HG03432 (cell line): ENCODE measurements around the gene ALDH6A1.
A peak's percentile ranks its signal among the peaks of the same experiment; 100 is the strongest.
"Not testable (repeated sequence)": the region's sequence is repeated elsewhere in the genome, so short reads cannot be mapped to it uniquely, and the experiment has no call there.

Experiments used
- ATAC-seq: cut with Tn5 transposase; IDR thresholded peaks from one replicate; pipeline ENCODE4 v1.9.1; 2021; ENCODE audit warnings: mild to moderate bottlenecking, moderate library complexity; ENCODE audit not compliant: unreplicated experiment

ALDH6A1 gene

GRCh38 chr14:74084277-74085046 is at the start of gene ALDH6A1, which contains the start of gene LIN52:
TSS of gene ALDH6A1 (minus strand) at chr14:74084453. CDS start at chr14:74084394, 59 bp downstream.
TSS of gene LIN52 (plus strand) at chr14:74084956. CDS start at chr14:74084975, 19 bp downstream.
- peak; percentile 90 for ATAC-seq

DNA sequence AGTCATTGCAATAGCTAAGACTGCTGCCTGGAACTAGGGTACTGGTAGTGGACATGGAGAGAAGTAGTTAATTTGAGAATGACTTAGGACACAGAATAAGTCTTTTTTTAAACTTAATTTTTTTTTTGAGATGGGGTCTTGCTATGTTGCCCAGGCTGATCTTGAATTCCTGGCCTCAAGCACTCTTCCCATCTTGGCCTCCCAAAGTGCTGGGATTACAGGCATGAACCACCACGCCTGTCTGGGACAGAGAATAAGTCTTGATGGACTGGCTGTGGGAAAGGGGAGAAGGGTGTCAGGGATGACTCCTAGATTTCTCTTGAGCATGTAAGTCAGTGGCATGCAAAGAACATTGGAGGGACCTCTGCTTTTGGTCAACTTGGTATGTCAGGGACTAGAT is 43.4 kb upstream of the ALDH6A1 start:
- ATAC-seq = no peak

DNA sequence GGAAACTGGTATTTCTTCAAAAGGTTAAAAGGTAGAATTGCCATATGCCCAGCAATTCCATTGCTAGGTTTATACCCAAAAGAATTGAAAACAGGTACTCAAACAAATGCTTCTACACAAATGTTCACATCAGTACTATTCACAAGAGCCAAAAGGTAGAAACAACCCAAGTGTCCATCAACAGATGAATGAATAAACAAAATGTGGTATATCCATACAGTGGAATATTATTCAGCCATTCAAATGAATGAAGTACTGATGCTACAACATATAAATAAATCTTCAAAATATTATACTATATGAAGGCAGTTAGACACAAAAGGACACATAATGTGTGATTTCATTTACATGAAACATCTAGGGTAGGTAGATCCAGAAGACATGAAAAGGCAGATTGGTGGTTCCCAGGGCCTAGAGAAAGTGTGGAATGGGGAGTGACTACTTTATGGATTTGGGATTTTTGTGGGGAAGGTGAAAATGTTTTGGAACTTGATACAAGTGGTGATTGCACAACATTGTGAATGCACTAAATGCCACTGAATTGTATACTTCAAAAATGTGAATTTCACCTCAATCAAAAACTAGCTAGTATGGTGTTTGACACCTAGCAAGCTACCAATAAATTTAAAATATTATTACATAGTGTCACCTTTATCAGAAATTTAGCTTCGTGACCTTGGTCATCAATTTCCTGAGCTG is 42.2 kb upstream of the ALDH6A1 start:
- no peak for ATAC-seq

DNA sequence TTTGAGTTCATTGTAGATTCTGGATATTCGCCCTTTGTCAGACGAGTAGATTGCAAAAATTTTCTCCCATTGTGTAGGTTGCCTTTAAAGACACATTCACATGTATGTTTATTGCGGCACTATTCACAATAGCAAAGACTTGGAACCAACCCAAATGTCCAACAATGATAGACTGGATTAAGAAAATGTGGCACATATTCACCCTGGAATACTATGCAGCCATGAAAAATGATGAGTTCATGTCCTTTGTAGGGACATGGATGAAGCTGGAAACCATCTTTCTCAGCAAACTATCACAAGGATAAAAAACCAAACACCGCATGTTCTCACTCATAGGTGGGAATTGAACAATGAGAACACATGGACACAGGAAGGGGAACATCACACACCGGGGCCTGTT is 41.2 kb upstream of the ALDH6A1 start:
- not testable (repeated sequence) for ATAC-seq

- not testable (repeated sequence) for ATAC-seq
These were observed 27.4 kb upstream of the ALDH6A1 start for GRCh38 chr14:74111395-74112216.

GRCh38 chr14:74109369-74109768 is 25.1 kb upstream of the ALDH6A1 start:
- ATAC-seq = no peak

DNA sequence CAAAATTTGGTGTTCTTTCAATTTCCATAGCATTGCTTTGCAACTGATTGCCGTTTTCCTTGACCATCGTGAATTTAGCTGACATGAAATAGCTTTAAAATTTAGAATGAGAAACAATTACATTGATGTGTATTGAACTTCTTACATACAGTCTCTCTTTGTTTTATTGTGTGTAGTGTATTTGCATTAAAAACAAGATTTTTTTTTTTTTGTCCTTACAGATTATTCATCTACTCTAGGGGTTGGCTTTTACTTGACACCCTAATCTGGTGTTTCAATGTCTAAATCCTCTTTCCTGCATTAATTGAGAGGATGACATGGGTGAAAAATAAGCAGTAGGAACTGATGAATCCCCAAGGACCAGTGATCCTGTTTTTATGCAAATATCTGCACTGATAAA is 21.1 kb upstream of the ALDH6A1 start:
- ATAC-seq = no peak

GRCh38 chr14:74089251-74090020 is 5.2 kb upstream of the ALDH6A1 start:
- ATAC-seq = no peak

- ATAC-seq = no peak
These were observed 1.6 kb upstream of the ALDH6A1 start for GRCh38 chr14:74085828-74086227.

GRCh38 chr14:74085047-74085637 is 889 bp upstream of the ALDH6A1 start:
- ATAC-seq = no peak

DNA sequence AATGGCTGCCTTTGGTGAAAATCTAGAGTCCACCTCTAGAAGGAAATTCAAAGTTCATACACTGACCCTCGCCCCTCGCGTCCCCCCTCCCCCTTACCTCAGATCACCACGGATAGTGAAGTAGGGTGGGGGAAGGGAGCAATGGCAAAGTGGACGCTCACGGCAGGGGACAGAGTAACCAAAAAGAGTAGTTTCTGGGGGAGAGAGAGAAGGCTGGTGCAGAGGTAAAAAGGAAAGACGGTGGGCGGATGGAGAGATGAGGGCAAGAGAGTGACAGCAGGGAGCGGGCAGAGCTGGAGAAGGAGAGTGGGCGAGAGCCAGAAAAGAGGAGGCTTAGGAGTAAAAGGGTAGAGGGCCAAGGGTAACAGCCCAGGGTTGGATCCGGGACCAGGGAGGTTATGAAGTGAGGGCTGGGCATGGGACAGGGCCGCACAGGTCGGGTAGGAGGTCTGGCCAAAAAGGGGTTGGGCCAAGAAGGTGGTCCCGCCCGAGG is 423 bp downstream of the ALDH6A1 start:
- ATAC-seq = peak; percentile 34

- no peak for ATAC-seq
These were observed 1.1 kb downstream of the ALDH6A1 start for GRCh38 chr14:74083161-74083560.

- no peak for ATAC-seq
These were observed 2.8 kb downstream of the ALDH6A1 start for GRCh38 chr14:74081491-74081890.

DNA sequence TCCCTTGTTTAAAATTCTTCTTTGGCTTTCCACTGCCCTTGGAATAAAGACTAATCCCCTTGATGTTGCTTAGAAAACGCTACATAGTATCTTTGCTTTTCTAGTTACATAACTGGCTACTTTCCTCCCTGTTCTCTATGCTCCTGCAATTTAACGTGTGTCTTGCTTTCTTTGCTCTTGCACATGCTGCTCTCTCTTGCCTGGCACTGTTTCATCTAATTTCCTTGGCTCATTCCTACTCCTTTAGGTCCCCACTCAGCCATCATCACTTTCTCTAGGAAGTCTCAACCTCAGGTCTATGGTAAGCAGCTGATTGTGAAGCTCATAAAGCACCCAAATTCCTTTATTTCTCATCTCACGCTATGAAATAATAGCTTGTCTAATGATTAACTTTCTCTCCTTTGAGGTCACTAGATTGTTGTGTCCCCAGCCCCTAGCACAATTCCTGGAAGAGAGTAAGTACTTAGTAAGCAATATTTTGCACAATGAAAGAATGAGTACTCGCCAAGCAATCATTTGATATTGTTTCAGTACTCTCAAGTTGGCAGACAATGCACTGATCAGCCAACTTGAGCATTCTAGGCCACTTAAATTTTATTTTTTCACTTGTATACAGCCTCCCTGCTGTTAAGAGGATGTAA is 3.3 kb downstream of the ALDH6A1 start:
- no peak for ATAC-seq

- ATAC-seq = no peak
These were observed 6.9 kb downstream of the ALDH6A1 start for GRCh38 chr14:74077401-74077800.

GRCh38 chr14:74065746-74066575 is 18.3 kb downstream of the ALDH6A1 start:
- no peak for ATAC-seq

GRCh38 chr14:74064883-74065282 is 19.4 kb downstream of the ALDH6A1 start:
- no peak for ATAC-seq

DNA sequence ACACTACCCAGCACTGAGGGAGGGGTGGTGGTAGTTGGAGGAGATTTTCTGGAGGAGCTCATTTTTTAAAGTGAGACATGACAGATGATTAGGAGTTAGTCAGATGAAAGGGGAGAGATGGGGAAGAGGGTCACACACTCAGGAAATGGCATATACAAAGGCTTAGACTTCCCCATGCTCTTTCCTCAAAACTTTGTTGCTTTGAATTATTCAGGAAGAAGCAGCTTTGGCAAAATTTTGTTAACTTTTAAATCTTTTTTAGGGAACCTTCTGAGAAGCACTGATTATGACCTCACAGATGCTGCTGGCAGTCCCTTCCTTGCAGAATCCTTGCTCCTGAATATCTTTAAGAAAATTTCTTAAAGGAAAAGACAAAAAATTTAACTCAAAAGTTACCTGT is 19.8 kb downstream of the ALDH6A1 start:
- ATAC-seq = no peak

GRCh38 chr14:74062809-74063150 is 21.5 kb downstream of the ALDH6A1 start:
- no peak for ATAC-seq
